Measurements from ENCODE around the gene CDK11B.
"Not testable (repeated sequence)": the region's sequence is repeated elsewhere in the genome, so short reads cannot be mapped to it uniquely, and the experiment has no call there.

CDK11B gene

DNA sequence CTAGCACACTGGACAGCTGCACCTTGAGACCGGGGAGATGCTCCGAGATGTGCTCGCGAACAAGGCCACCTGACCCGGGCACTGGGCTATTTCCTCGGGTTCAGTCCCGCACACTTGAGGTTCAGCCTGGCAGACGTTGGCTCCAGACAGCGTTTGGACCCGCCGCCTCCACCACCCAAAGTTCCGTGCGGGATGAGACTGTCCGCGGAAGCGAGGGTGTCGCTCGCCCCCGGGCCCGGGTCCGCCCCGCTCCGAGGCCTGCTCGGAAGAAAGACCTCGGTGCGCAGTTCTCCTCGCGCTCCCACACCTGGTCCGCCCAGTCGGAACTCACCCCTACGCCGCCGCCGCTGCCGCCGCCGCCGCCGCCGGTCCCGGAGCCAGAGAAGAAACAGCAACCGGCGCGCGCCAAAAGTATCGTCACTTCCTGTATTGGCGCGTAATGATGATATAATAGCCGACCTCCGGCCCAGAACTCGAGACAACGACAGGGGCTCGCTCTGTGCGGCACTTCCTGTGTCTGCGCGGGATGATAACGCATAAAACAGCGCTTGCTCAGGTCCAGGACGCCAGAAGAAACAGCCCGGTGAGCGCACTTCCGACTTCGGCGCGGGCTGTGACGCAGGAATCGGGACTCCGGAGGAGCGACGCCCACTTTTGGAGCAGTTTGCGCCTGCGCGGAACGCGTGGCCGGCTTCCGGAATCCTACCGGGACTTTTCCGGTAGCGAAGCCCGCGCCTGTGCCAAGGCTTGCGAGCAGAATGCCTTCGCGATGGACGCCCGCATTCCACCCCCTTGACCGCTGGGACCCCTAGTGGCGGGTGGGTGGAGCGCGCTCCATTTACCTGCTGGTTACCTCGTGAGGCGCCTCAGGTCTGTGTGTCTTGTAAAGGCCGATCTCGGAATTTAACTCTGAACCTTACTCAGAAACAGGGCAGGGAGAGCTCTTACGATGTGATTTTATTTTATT is at the start of gene CDK11B:
Gene CDK11B (minus strand): TSS at position 422 of the 967 bp plus-strand sequence. CDS start 1,519 bp downstream, outside the sequence.
- DNase-seq (ENCODE audit: low read depth), result peak; percentile 97

GRCh38 chr1:1707897-1708296 is 49.1 kb upstream of the CDK11B start:
- DNase-seq (ENCODE audit: low read depth), result not testable (repeated sequence)

DNA sequence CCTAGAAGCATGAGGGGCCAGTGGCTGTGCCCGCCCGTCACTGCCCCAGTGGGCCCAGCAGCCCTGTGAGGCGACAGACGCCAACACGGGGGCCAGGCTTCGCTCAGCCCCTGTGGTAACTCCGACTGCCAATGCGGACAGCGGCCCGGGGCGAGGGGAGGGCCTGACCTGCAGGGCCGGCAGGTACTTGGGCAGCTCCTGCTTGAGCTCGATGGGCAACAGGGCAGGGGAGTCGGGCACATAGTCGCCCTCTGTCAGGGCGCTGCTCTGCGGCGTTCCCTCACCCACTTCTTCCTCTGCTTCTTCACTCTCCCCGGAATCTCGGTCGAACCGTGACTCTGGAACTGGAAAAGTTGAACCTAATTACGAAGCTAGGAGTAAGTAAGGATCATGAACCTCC is 48.4 kb upstream of the CDK11B start:
- not testable (repeated sequence) for DNase-seq (ENCODE audit: low read depth)

DNA sequence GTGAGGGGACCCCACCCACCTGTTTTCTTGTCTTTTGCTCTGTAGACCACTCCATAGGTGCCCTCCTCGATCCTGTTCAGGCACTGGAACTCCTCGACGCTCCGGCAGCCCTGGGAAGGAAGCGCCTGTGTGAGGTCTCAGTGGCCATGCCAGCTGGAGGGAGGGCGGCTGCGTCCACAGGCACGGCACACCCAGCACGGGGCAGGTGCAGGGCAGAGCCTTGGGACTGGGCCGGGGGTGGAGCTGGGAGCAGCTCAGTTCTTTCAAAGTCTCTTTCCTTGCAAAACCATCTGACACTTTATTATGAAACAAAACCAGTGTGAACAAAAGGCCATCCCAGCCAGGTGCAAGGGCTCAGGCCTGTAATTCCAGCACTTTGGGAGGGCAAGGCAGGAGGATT is 46.8 kb upstream of the CDK11B start:
- not testable (repeated sequence) for DNase-seq (ENCODE audit: low read depth)

DNA sequence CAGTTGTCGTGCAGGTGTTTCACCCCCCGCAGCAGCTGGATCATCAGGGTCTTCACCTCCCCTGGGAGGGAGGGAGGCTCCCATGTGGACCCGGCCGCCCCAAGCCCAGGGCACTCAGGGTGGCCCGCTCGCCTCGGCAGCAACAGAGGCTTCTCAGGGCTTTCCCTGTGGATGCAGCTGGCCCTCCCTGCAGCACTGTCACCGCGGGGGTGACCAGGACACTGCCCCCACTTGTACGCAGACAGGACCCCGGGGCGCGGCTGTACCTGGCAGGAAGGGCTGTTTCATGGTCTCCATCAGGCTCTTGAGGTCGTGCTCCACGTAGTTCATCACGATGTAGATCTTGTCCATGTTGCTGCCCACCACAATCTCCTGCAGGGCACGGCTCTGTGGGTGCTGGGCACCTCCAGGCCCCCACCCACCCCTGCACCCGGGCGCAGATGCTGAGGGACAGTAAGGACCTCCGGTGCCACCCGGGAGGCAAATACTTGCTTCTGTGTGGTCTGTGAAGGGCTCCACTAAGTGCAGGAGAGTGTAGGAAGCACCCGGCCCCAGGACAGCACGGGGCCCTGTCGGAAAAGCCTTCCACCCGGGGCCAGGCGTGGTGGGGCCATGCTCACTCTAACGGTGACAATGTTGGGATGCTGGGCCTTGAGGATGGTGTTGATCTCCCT is 45.6 kb upstream of the CDK11B start:
- DNase-seq (ENCODE audit: low read depth), result not testable (repeated sequence)

DNA sequence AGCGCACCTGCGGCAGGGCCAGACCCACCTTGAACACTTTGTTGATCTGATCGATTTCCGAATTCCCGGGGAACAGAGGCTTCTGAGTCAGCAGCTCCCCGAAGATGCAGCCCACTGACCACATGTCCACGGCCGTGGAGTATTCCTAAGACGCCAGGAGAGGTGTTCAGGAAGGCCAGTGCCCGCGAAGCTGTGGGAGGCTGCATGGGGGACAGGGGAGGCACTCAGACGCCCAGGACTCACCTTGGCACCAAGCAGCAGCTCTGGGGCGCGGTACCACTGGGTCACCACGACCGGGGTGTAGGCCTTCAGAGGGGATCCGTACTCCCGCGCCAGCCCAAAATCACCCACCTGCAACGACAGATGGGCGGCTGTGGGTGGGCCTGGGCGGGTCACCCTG is 45.0 kb upstream of the CDK11B start:
- DNase-seq (ENCODE audit: low read depth), result no peak

GRCh38 chr1:1702506-1702905 is 43.7 kb upstream of the CDK11B start:
- not testable (repeated sequence) for DNase-seq (ENCODE audit: low read depth)

DNA sequence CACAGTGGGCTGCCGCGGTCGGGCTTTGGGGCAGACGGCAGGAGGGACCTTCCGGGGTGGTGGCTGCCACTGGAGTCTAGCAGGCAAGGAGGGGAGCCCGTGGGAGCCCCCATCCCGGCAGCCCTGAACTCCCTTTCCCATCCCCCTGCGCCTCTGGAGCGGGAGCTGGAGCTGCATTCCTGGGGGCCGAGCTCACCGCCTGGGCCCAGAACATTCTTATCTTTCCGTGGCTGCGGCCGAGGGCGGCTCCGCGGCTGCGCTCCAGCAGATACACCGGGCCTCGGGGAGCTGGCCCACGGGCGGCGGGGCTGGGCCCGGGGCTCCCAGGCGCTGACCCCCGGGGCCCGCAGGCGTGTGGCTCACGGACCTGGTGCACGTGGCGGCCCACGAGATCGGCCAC is 41.8 kb upstream of the CDK11B start:
- DNase-seq (ENCODE audit: low read depth), result not testable (repeated sequence)

GRCh38 chr1:1700067-1700466 is 41.3 kb upstream of the CDK11B start:
- DNase-seq (ENCODE audit: low read depth), result not testable (repeated sequence)

DNA sequence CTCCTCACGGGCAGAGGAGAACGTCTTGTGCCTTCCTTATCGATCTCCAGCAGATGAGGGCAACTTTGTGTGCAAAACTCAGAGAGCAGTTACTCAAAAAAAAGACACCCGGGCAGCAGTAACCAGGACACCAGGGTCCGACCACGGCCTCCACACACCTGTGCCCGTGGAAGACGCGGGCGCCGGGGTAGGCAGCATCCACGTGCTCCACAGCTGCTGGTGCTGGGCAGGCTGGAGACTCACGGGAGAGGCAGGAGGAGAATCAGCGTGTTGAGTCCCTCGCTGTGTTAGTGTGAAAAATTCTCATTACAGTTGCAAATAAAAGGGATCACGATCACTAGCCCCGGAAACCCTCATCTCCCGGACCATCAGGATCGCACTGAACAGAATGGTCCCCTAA is 40.3 kb upstream of the CDK11B start:
- DNase-seq (ENCODE audit: low read depth), result not testable (repeated sequence)

GRCh38 chr1:1697358-1698183 is 38.8 kb upstream of the CDK11B start:
- not testable (repeated sequence) for DNase-seq (ENCODE audit: low read depth)

DNA sequence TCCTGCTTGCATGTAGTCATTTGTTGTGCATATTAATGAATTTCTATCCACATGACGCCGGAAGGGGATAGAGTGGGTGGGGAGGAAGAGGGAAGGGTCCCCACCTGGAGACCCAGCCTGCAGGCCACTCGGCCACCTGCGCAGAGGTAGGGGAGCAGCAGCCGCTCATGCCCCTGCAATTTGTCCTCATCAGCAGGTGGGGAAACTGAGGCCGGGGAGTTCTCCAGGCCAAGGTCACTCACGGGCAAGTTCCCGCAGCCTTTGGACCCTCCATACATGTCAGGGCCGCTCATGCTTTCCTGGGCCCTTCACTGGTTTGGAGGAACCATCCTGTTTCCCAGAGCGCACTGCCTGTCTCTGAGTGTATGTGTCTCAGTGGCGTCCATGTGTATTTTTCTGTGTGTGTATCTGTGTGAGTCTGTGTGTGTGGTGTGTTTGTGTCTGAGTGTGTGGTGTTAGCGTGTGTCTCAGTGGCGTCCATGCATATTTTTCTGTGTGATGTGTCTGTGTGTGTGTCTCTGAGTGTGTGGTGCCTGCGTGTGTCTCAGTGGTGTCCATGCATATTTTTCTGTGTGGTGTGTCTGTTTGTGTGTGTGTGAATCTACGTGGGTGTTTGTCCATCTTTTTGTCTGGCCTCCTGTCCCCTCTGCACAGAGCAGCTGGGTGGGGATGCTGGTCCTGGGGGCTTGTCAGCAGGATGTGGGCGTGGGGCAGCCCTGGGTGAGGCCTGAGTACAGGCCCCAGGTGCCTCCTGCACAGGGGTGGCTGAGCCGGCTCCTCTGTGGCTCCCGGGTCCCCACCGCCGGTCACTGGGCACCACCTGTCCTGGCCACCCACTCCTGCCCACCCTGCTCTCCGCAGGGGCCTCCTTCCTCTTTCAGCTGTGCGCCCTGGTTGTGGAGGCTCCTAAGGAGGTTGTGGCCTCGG is 37.9 kb upstream of the CDK11B start:
- not testable (repeated sequence) for DNase-seq (ENCODE audit: low read depth)

DNA sequence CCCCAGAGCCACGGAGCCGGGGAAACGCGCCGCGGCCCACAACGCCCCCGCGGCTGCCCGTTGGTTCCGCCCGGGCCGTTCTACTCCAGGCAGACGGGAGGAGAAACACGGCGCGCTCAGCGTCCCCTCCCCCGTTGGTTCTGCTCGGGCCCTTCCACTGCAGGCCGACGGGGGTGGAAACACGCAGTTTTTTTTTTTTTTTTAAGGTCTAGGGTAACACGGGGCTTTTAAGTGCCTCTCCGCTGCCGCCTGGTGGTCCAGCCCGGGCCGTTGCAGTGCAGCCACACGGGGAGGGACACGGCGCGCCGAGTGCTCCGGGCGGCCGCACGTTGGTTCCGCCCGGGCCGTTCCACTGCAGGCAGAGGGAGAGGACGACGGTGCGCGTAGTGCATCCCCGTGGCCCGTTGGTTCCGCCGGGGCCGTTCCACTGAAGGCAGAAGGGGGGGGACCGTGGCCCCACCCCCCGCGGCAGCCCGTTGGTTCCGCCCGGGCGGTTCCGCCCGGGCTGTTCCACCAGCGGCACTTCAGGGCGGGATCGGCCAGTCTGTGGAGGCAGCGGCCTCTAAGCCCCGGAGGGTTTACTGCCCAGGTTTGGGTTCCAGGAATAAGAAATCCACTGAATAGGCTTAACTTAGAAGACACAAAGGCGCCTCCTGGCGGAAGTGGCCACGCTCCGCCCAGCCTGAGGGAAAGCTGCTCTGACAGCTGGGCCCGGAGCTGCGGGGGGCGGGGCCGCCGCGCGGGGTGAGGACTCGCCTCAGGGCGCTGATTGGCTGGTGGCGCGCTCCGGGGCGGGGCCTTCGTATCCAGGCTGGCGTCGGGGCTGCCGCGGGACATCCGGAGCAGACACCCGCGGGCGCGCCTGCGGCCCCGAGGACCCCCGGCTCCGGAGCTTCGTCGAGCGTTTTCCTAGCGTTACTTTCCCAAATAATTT is 34.2 kb upstream of the CDK11B start, which contains the start of gene SLC35E2B:
Gene SLC35E2B (minus strand): TSS at position 82 of the 934 bp plus-strand sequence. CDS start 16,096 bp downstream, outside the sequence.
- DNase-seq (ENCODE audit: low read depth), result peak; percentile 91

- peak; percentile 63 for DNase-seq (ENCODE audit: low read depth)
Measured at GRCh38 chr1:1692324-1692713, 33.5 kb upstream of the CDK11B start.

GRCh38 chr1:1691443-1691842 is 32.6 kb upstream of the CDK11B start:
- DNase-seq (ENCODE audit: low read depth), result not testable (repeated sequence)

DNA sequence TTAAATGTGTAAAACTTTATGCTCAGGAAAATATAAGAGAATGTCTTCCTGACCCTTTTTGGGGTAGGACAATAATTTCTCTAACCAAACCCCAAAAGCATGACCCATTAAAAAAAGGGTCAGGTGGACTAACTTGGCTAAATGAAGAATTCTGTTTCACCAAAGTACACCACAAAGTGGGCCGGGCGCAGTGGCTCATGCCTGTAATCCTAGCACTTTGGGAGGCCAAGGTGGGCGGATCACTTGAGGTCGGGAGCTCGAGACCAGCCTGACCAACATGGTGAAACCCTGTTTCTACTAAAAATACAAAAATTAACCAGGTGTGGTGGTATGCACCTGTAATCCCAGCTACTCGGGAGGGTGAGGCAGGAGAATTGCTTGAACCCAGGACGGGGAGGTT is 30.7 kb upstream of the CDK11B start:
- not testable (repeated sequence) for DNase-seq (ENCODE audit: low read depth)

- no peak for DNase-seq (ENCODE audit: low read depth)
Measured at GRCh38 chr1:1687846-1688245, 29.0 kb upstream of the CDK11B start.

GRCh38 chr1:1684031-1684681 is 25.4 kb upstream of the CDK11B start:
- DNase-seq (ENCODE audit: low read depth), result no peak
